IMR-90 (cell line): ENCODE measurements around the gene GRIK3. TPM values are rescaled to one million over a fixed set of nuclear protein-coding genes. Genes with fewer than 3 reads are reported as not detected.
"Not testable (repeated sequence)": the region's sequence is repeated elsewhere in the genome, so short reads cannot be mapped to it uniquely, and the experiment has no call there.

Experiments
- ATAC-seq: fragments of 200-7000 bp; cut with Tn5 transposase; 2 replicates; pipeline ENCODE4 v1.9.1; 2020; ENCODE audit warnings: low read depth, mild to moderate bottlenecking, moderate library complexity
- BruUV-seq: library from RNA; stranded (reverse); fragments of 400-500 nt; replicated peaks from 2 replicates; lab custom pipeline; 2021; lab: Mats Ljungman, UMichigan
- CTCF ChIA-PET: fragments of 300-600 bp; formaldehyde crosslinking; extraction: SDS; loops from one replicate; lab custom pipeline; 2021; ENCODE audit warnings: antibody characterized with exemption; lab: Yijun Ruan, JAX
- POLR2A ChIA-PET: fragments of 300-600 bp; sonication (Branson Sonifier 250); formaldehyde crosslinking; loops from one replicate; lab custom pipeline; 2022; ENCODE audit warnings: antibody characterized with exemption; ENCODE audit not compliant: unreplicated experiment; lab: Charles Lee
- DNase-seq: peaks from one replicate; pipeline ENCODE4 v3.0.0; 2013
- H2AFZ ChIP-seq: replicated peaks from 2 replicates; pipeline ENCODE3; 2013; ENCODE audit warnings: low read length, mild to moderate bottlenecking; ENCODE audit not compliant: poor library complexity
- H2AK5ac ChIP-seq: 2 replicates; pipeline ENCODE4 v1.6.1; 2013; ENCODE audit warnings: low read depth, low read length, inconsistent platforms
- H2AK9ac ChIP-seq: replicated peaks from 2 replicates; pipeline ENCODE3; 2013; ENCODE audit warnings: mild to moderate bottlenecking, low read depth, low read length, moderate library complexity; ENCODE audit not compliant: poor library complexity
- H2BK120ac ChIP-seq: 2 replicates; pipeline ENCODE4 v1.6.1; 2013; ENCODE audit warnings: low read depth, low read length, inconsistent platforms
- H2BK15ac ChIP-seq: 3 replicates; pipeline ENCODE4 v1.6.1; 2013; ENCODE audit warnings: low read depth, low read length, inconsistent platforms
- H2BK20ac ChIP-seq: 2 replicates; pipeline ENCODE4 v1.6.1; 2013; ENCODE audit warnings: low read depth, mild to moderate bottlenecking, inconsistent platforms, low read length, moderate library complexity
- H2BK5ac ChIP-seq: 2 replicates; pipeline ENCODE4 v1.6.1; 2013; ENCODE audit warnings: mild to moderate bottlenecking, low read depth, low read length, inconsistent platforms; ENCODE audit not compliant: poor library complexity, severe bottlenecking
- H3K14ac ChIP-seq: replicated peaks from 2 replicates; pipeline ENCODE4 v1.6.1; 2013; ENCODE audit warnings: low read depth, low read length, inconsistent platforms
- H3K18ac ChIP-seq: 2 replicates; pipeline ENCODE4 v1.6.1; 2013; ENCODE audit warnings: low read depth, low read length, control low read depth
- H3K23ac ChIP-seq: 2 replicates; pipeline ENCODE4 v1.6.1; 2013; ENCODE audit warnings: low read depth, low read length, inconsistent platforms
- H3K27ac ChIP-seq: 2 replicates; pipeline ENCODE4 v1.5.1; 2013; ENCODE audit warnings: mild to moderate bottlenecking, control low read depth, low read length; ENCODE audit not compliant: insufficient read depth
- H3K27me3 ChIP-seq: 2 replicates; pipeline ENCODE4 v1.6.1; 2013; ENCODE audit warnings: low read length; ENCODE audit not compliant: control insufficient read depth, insufficient read depth
- H3K36me3 ChIP-seq: 2 replicates; pipeline ENCODE4 v1.6.1; 2013; ENCODE audit warnings: low read length, mixed read lengths; ENCODE audit not compliant: control insufficient read depth, insufficient read depth
- H3K4ac ChIP-seq: 2 replicates; pipeline ENCODE4 v1.6.1; 2013; ENCODE audit warnings: low read depth, low read length, inconsistent platforms
- H3K4me1 ChIP-seq: 2 replicates; pipeline ENCODE4 v1.6.1; 2013; ENCODE audit warnings: low read length, mixed read lengths; ENCODE audit not compliant: control insufficient read depth, insufficient read depth
- H3K4me2 ChIP-seq: 2 replicates; pipeline ENCODE4 v1.6.1; 2013; ENCODE audit warnings: low read depth, mild to moderate bottlenecking, control low read depth, low read length, moderate library complexity
- H3K4me3 ChIP-seq: 2 replicates; pipeline ENCODE4 v1.5.1; 2013; ENCODE audit warnings: low read depth, mild to moderate bottlenecking, control low read depth, low read length, moderate library complexity; ENCODE audit not compliant: insufficient read depth
- H3K56ac ChIP-seq: 2 replicates; pipeline ENCODE4 v1.6.1; 2013; ENCODE audit warnings: low read length, inconsistent platforms; ENCODE audit not compliant: insufficient read depth; ENCODE audit errors: extremely low read depth
- H3K79me1 ChIP-seq, 2 experiments: 2 replicates each; pipeline ENCODE4 v1.6.1; 2013; ENCODE audit warnings: low read length in 2 of 2, inconsistent platforms in 1 of 2, low read depth in 1 of 2
- H3K9ac ChIP-seq: 2 replicates; pipeline ENCODE4 v1.6.1; 2013; ENCODE audit warnings: low read depth, low read length, control low read depth
- H3K9me1 ChIP-seq: 2 replicates; pipeline ENCODE4 v1.6.1; 2013; ENCODE audit warnings: low read length, inconsistent platforms; ENCODE audit not compliant: insufficient read depth
- H3K9me3 ChIP-seq: 2 replicates; pipeline ENCODE4 v1.6.1; 2013; ENCODE audit warnings: low read length; ENCODE audit not compliant: control insufficient read depth, insufficient read depth
- H4K20me1 ChIP-seq: 2 replicates; pipeline ENCODE4 v1.6.1; 2013; ENCODE audit warnings: low read length, inconsistent platforms; ENCODE audit not compliant: insufficient read depth
- H4K5ac ChIP-seq: 2 replicates; pipeline ENCODE4 v1.6.1; 2013; ENCODE audit warnings: mild to moderate bottlenecking, low read depth, low read length, control low read depth
- H4K8ac ChIP-seq, 2 experiments: 2 replicates each; pipeline ENCODE4 v1.6.1; 2013; ENCODE audit warnings: low read depth in 2 of 2, low read length in 2 of 2, control low read depth in 1 of 2, inconsistent platforms in 1 of 2
- H4K91ac ChIP-seq: 2 replicates; pipeline ENCODE4 v1.6.1; 2013; ENCODE audit warnings: low read depth, low read length, inconsistent platforms; ENCODE audit not compliant: insufficient read depth
- WGBS, 2 experiments: methylation state at CpG; one replicate each; pipeline versions ENCODE4 v1.1.5 to v1.1.7; 2013; ENCODE audit warnings: missing lambda C conversion rate in 2 of 2; ENCODE audit not compliant: insufficient read length in 1 of 2; ENCODE audit errors: extremely low coverage in 2 of 2; 5-methylcytosine and 5-hydroxymethylcytosine counted together
- dilution Hi-C: fragments of 300-500 bp; cut with HindIII; formaldehyde crosslinking; loops from one replicate; pipeline ENCODE4 v1.14.3; 2018; ENCODE audit warnings: low sequenced_read_pairs; ENCODE audit not compliant: unreplicated experiment
- in situ Hi-C: fragments of 300-500 bp; cut with MboI; formaldehyde crosslinking; loops from 3 replicates; pipeline ENCODE4 v1.14.3; 2019; ENCODE audit warnings: low sequenced_read_pairs, inconsistent platforms, mixed read lengths
- intact Hi-C: fragments of 100-400 bp; cut with micrococcal nuclease; formaldehyde crosslinking; loops from 2 replicates; pipeline ENCODE4 v1.10.0; 2022
- polyA plus RNA-seq, 3 experiments: library from polyadenylated mRNA; depleted of rRNA; stranded (reverse); fragments of >200 nt; gene quantifications; 2 replicates each; pipeline ENCODE4 v1.2.3, GENCODE V29; 2012; ENCODE audit warnings: low replicate concordance in 1 of 3
- total RNA-seq: library from RNA; depleted of rRNA; stranded (reverse); fragments of >200 nt; gene quantifications from 2 replicates; pipeline ENCODE4 v1.2.3, GENCODE V29; 2012

The GRIK3 gene
- total and polyA plus RNA-seq, 2 of the 4 experiments (the other 2 are of a cell fraction): not detected

GRCh38 chr1:36916542-36916941, 117.8 kb downstream of the GRIK3 start:
- H3K18ac ChIP-seq, BruUV-seq, H2AK9ac ChIP-seq, H3K27ac ChIP-seq, H3K56ac ChIP-seq, H3K23ac ChIP-seq, intact Hi-C loops, H3K4ac ChIP-seq, H3K9ac ChIP-seq, DNase-seq, POLR2A ChIA-PET, H3K9me1 ChIP-seq, H2BK5ac ChIP-seq, dilution Hi-C loops, H2AFZ ChIP-seq, ATAC-seq, H3K9me3 ChIP-seq, H4K91ac ChIP-seq, H3K4me3 ChIP-seq, H3K79me1 ChIP-seq, H4K8ac ChIP-seq, H4K5ac ChIP-seq, H2BK120ac ChIP-seq, H3K14ac ChIP-seq, in situ Hi-C loops, H2BK15ac ChIP-seq, H3K4me2 ChIP-seq, H3K4me1 ChIP-seq, H2AK5ac ChIP-seq, H3K27me3 ChIP-seq, H4K20me1 ChIP-seq, H2BK20ac ChIP-seq, H3K36me3 ChIP-seq, CTCF ChIA-PET: not testable (repeated sequence)
- 50% methylated on average over 1 of the region's 3 CpGs; no CpG with 5 or more reads in 1 of the 2 experiments for WGBS, 2 experiments
